Endothelial cell of umbilical vein (primary cell): Measurements from ENCODE around the gene MCL1. TPM values are rescaled to one million over a fixed set of nuclear protein-coding genes. Genes with fewer than 3 reads are reported as not detected.

Experiments used
- BruUV-seq: library from RNA; stranded (reverse); fragments of 400-500 nt; replicated peaks from 2 replicates; lab custom pipeline; 2021; lab: Mats Ljungman, UMichigan
- CTCF ChIA-PET: fragments of 300-600, 350-600 bp; sonication (Branson Sonifier 250); formaldehyde crosslinking; loops from one replicate; lab custom pipeline; 2021; ENCODE audit warnings: antibody characterized with exemption, inconsistent platforms; lab: Charles Lee
- POLR2A ChIA-PET: fragments of 300-600, 350-600 bp; sonication (Branson Sonifier 250); formaldehyde crosslinking; loops from one replicate; lab custom pipeline; 2021; ENCODE audit warnings: antibody characterized with exemption, inconsistent platforms; lab: Charles Lee
- DNase-seq: peaks from one replicate; pipeline ENCODE4 v3.0.0-alpha.2; 2011; ENCODE audit warnings: low read depth, low spot score
- FAIRE-seq: peaks from 2 replicates; lab custom pipeline; 2011; peaks lifted over from hg19 to GRCh38; lab: Jason Lieb, UNC
- H2AFZ ChIP-seq: 2 replicates; pipeline ENCODE4 v1.6.0; 2012; ENCODE audit warnings: low read depth, low read length, control low read depth, inconsistent platforms
- H3K27ac ChIP-seq: 2 replicates; pipeline ENCODE4 v1.5.1; 2011; ENCODE audit warnings: low read depth, mild to moderate bottlenecking, control low read depth, low read length, moderate library complexity; ENCODE audit not compliant: insufficient read depth
- H3K27me3 ChIP-seq, 2 experiments: 2 replicates each; pipeline versions ENCODE4 v1.6.0 to v1.6.1; 2011; ENCODE audit warnings: low read length in 2 of 2, mixed read lengths in 1 of 2; ENCODE audit not compliant: control insufficient read depth in 2 of 2, insufficient read depth in 2 of 2
- H3K36me3 ChIP-seq, 2 experiments: 2 replicates in 1 of 2; 3 replicates in 1 of 2; pipeline ENCODE4 v1.5.1; 2011; ENCODE audit warnings: low read length in 2 of 2, mild to moderate bottlenecking in 1 of 2, moderate library complexity in 1 of 2; ENCODE audit not compliant: control insufficient read depth in 2 of 2, insufficient read depth in 2 of 2; ENCODE audit errors: extremely low read depth in 1 of 2
- H3K4me1 ChIP-seq: 3 replicates; pipeline ENCODE4 v1.5.1; 2011; ENCODE audit warnings: mild to moderate bottlenecking, low read length; ENCODE audit not compliant: control insufficient read depth, insufficient read depth; ENCODE audit errors: extremely low read depth
- H3K4me2 ChIP-seq: 2 replicates; pipeline ENCODE4 v1.6.1; 2011; ENCODE audit warnings: low read length, control low read depth, mixed read lengths; ENCODE audit not compliant: insufficient read depth
- H3K4me3 ChIP-seq, 3 experiments: fragments of 200-600 bp in 1 of 3; sonication (generic), shearing (Covaris generic) in 1 of 3; replicated peaks in 1 of 3; 2 replicates each; pipeline ENCODE4 v1.5.1; 2011 to 2016; ENCODE audit warnings: control low read depth in 3 of 3, low read length in 3 of 3, mild to moderate bottlenecking in 2 of 3, inconsistent platforms in 1 of 3, low read depth in 1 of 3, moderate library complexity in 1 of 3; ENCODE audit not compliant: insufficient read depth in 1 of 3
- H3K79me2 ChIP-seq: 2 replicates; pipeline ENCODE4 v1.6.0; 2012; ENCODE audit warnings: low read length, inconsistent platforms; ENCODE audit not compliant: control insufficient read depth, insufficient read depth
- H3K9ac ChIP-seq: replicated peaks from 2 replicates; pipeline ENCODE3; 2011; ENCODE audit warnings: low read length, control low read depth; ENCODE audit not compliant: insufficient read depth; ENCODE audit errors: extremely low read depth
- H3K9me1 ChIP-seq: replicated peaks from 3 replicates; pipeline ENCODE4 v1.6.0; 2011; ENCODE audit warnings: mild to moderate bottlenecking, low read length; ENCODE audit not compliant: control insufficient read depth, insufficient read depth; ENCODE audit errors: extremely low read depth
- H3K9me3 ChIP-seq: replicated peaks from 2 replicates; pipeline ENCODE4 v1.5.1; 2012; ENCODE audit warnings: low read length, inconsistent platforms; ENCODE audit not compliant: control insufficient read depth, insufficient read depth
- H4K20me1 ChIP-seq: replicated peaks from 2 replicates; pipeline ENCODE3; 2011; ENCODE audit warnings: mild to moderate bottlenecking, low read length; ENCODE audit not compliant: control insufficient read depth, insufficient read depth; ENCODE audit errors: extremely low read depth
- EZH2 ChIP-seq: IDR thresholded peaks from 2 replicates; pipeline ENCODE4 v1.6.1; 2012; ENCODE audit warnings: borderline replicate concordance, low read depth, mild to moderate bottlenecking, moderate library complexity, low read length, inconsistent platforms; ENCODE audit not compliant: severe bottlenecking
- FOS ChIP-seq: IDR thresholded peaks from 2 replicates; pipeline ENCODE4 v1.6.1; 2011; ENCODE audit warnings: mild to moderate bottlenecking, low read length, moderate library complexity, borderline replicate concordance; ENCODE audit not compliant: insufficient read depth
- GATA2 ChIP-seq: IDR thresholded peaks from 2 replicates; pipeline ENCODE4 v1.7.0; 2011; ENCODE audit warnings: low read depth, mild to moderate bottlenecking, moderate library complexity, mixed read lengths, low read length; ENCODE audit not compliant: insufficient read length, insufficient read depth
- JUN ChIP-seq: IDR thresholded peaks from 2 replicates; pipeline ENCODE4 v1.6.1; 2011; ENCODE audit warnings: borderline replicate concordance, low read depth; ENCODE audit not compliant: insufficient read length, insufficient read depth
- MYC ChIP-seq: IDR thresholded peaks from one replicate; pipeline ENCODE4 v1.6.1; 2011; ENCODE audit warnings: mild to moderate bottlenecking, low read depth, low read length
- POLR2A ChIP-seq: IDR thresholded peaks from 2 replicates; pipeline ENCODE4 v1.6.1; 2012; ENCODE audit warnings: low read depth, mild to moderate bottlenecking, control low read depth, low read length
- POLR2AphosphoS5 ChIP-seq: IDR thresholded peaks from 2 replicates; pipeline ENCODE4 v1.6.1; 2012; ENCODE audit warnings: low read depth, mild to moderate bottlenecking, control low read depth, low read length, moderate library complexity; ENCODE audit not compliant: insufficient read depth
- dilution Hi-C: fragments of 300-500 bp; cut with MboI; formaldehyde crosslinking; loops from one replicate; pipeline ENCODE4 v1.15.0; 2019; ENCODE audit warnings: low sequenced_read_pairs; ENCODE audit not compliant: extremely low pct_ligation_motif_present
- intact Hi-C: fragments of 100-400 bp; cut with micrococcal nuclease; formaldehyde crosslinking; loops from one replicate; pipeline ENCODE4 v1.10.0; 2022
- polyA plus RNA-seq, 4 experiments: library from polyadenylated mRNA; depleted of rRNA in 3 of 4; stranded (reverse) in 3 of 4; unstranded in 1 of 4; fragments of >200 nt; gene quantifications; 2 replicates each; pipeline versions ENCODE4 v1.2.1 to v1.2.3, GENCODE V29; 2011 to 2012; ENCODE audit warnings: missing spikeins in 1 of 4
- total RNA-seq: library from RNA; stranded (reverse); gene quantifications from 2 replicates; pipeline ENCODE4 v1.2.3, GENCODE V29; 2021
- TF ChIP-seq, protein P1 (sequence below), 2 donors: IDR thresholded peaks; 1 replicate in 1 of 2; 2 replicates in 1 of 2; pipeline ENCODE4 v1.5.1; 2011; ENCODE audit warnings: low read length in 2 of 2, mild to moderate bottlenecking in 2 of 2, moderate library complexity in 2 of 2, control low read depth in 1 of 2, inconsistent platforms in 1 of 2, low read depth in 1 of 2; ENCODE audit not compliant: insufficient read depth in 1 of 2; ENCODE audit errors: extremely low read depth in 1 of 2
- TF ChIP-seq, protein P2 (sequence below): IDR thresholded peaks from 2 replicates; pipeline ENCODE4 v1.6.1; 2011; ENCODE audit not compliant: insufficient read depth, insufficient read length

Gene MCL1
- total and polyA plus RNA-seq, 2 donors (not counting 3 experiments of a cell fraction or from before 2014, with no cell fraction given) = 87.3 to 186 TPM

DNA sequence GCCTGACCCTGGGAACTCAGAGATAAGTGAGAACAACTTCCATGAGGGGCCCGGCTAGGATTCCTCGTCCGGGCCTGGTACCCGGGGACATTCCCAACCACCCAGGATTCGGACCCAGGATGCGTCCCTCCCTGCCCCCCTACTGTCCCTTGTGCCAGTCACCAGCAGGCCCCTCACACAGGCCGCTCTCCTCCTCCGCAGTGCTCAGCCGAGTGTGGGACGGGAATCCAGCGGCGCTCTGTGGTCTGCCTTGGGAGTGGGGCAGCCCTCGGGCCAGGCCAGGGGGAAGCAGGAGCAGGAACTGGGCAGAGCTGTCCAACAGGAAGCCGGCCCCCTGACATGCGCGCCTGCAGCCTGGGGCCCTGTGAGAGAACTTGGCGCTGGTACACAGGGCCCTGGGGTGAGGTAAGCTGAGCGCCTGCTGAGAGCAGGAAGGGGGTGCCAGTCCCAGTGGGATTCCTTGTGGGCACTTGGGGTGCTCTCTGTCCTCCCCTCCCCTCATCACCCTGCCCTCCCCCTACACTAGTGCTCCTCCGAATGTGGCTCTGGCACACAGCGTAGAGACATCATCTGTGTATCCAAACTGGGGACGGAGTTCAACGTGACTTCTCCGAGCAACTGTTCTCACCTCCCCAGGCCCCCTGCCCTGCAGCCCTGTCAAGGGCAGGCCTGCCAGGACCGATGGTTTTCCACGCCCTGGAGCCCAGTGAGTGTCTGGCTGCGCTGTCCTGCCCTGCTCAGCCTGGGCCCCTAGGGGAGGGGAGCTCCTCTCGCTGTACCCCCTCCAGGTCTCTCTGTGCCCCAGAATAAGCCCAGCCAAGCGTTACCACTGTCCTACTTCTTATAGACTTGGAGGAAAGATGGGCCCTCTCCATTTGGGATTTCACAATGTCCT lies 20.4 kb downstream of the MCL1 start:
- Histone ChIP-seq H3K36me3 (peaks cover 0 to 4% of the 10 kb centered on the region in 2 experiments), H2AFZ (peak overlapping the region; percentile 62), H3K4me1 (peaks cover 50% of the 10 kb centered on the region), H3K27ac (peak overlapping the region; percentile 62), H3K27me3 (no peaks in the 10 kb centered on the region), H3K9ac (peak overlapping the region; percentile 57), H3K9me1 (no peaks in the 10 kb centered on the region), H3K4me3 (peak overlapping the region; percentile 30 to 58 (median 43)), H4K20me1 (no peaks in the 10 kb centered on the region), H3K9me3 (no peaks in the 10 kb centered on the region), H3K79me2 (peaks cover 4% of the 10 kb centered on the region), H3K4me2 (peak overlapping the region; percentile 75)
- intact Hi-C loops = loop anchor here (2.0 kb wide), 1 partner anchor 72 kb away; the partner anchor contains the start of gene TARS2
- ChIA-PET POLR2A (interaction anchor here (1.0 to 1.4 kb wide), 3 partner anchors 9 to 21 kb away, joined by 5 to 9 read pairs (median 6); partner anchors contain the start of gene MCL1), CTCF (interaction anchor here (0.5 to 13.9 kb wide), 25 partner anchors 8 to 448 kb away, joined by 3 to 288 read pairs (median 5); partner anchors contain the start of genes ADAMTSL4, CTSK, ECM1 and ENSA)
- no peak for TF ChIP-seq EZH2
- peak; percentile 76 for TF ChIP-seq POLR2A
- TF ChIP-seq MYC = no peak
- TF ChIP-seq POLR2AphosphoS5 = peak; percentile 73
- DNase-seq (peak; percentile 81), FAIRE-seq (peak; percentile 89)
- no TSS peak for BruUV-seq
- dilution Hi-C loops = no loop called here

DNA sequence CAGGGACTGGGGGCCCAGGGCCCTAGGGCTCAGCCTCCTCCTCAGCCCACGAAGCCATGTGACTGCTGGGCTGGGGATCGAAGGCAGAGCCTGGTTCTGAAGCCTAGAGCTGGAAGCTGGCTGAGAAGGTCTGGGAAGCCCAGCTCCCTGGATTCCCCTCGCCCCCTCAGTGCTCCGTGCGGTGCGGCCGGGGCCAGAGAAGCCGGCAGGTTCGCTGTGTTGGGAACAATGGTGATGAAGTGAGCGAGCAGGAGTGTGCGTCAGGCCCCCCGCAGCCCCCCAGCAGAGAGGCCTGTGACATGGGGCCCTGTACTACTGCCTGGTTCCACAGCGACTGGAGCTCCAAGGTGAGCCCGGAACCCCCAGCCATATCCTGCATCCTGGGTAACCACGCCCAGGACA lies 21.1 kb downstream of the MCL1 start:
- Histone ChIP-seq H3K9me3 (no peaks in the 10 kb centered on the region), H3K27me3 (no peaks in the 10 kb centered on the region), H3K4me3 (peak overlapping the region in 2 of 3 experiments; percentile 43 to 58), H3K4me1 (peaks cover 43% of the 10 kb centered on the region), H3K4me2 (peak overlapping the region; percentile 75), H3K9me1 (no peaks in the 10 kb centered on the region), H3K9ac (peak overlapping the region; percentile 57), H3K36me3 (peaks cover 0 to 4% of the 10 kb centered on the region in 2 experiments), H4K20me1 (no peaks in the 10 kb centered on the region), H3K79me2 (peaks cover 4% of the 10 kb centered on the region), H2AFZ (no peak overlapping the region), H3K27ac (peak overlapping the region; percentile 62)
- intact Hi-C loops (loop anchor here (2.0 kb wide), 1 partner anchor 72 kb away; the partner anchor contains the start of gene TARS2), dilution Hi-C loops (no loop called here)
- ChIA-PET CTCF (interaction anchor here (0.6 to 13.9 kb wide), 14 partner anchors 10 to 448 kb away, joined by 3 to 288 read pairs (median 12); partner anchors contain the start of genes ADAMTSL4, CTSK, MCL1 and MINDY1), POLR2A (interaction anchor here (1.0 to 1.4 kb wide), 2 partner anchors 10 to 21 kb away, joined by 5 to 6 read pairs; partner anchors contain the start of gene MCL1)
- no TSS peak for BruUV-seq
- no peak for TF ChIP-seq GATA2
- TF ChIP-seq JUN = no peak
- TF ChIP-seq POLR2A = no peak
- TF ChIP-seq, protein P1, sequence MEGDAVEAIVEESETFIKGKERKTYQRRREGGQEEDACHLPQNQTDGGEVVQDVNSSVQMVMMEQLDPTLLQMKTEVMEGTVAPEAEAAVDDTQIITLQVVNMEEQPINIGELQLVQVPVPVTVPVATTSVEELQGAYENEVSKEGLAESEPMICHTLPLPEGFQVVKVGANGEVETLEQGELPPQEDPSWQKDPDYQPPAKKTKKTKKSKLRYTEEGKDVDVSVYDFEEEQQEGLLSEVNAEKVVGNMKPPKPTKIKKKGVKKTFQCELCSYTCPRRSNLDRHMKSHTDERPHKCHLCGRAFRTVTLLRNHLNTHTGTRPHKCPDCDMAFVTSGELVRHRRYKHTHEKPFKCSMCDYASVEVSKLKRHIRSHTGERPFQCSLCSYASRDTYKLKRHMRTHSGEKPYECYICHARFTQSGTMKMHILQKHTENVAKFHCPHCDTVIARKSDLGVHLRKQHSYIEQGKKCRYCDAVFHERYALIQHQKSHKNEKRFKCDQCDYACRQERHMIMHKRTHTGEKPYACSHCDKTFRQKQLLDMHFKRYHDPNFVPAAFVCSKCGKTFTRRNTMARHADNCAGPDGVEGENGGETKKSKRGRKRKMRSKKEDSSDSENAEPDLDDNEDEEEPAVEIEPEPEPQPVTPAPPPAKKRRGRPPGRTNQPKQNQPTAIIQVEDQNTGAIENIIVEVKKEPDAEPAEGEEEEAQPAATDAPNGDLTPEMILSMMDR (IDR thresholded peaks at IDR 0.05; ENCODE audit: extremely low read depth in 1 of 2, insufficient read depth in 1 of 2, low read depth in 1 of 2, low read length in 2 of 2) = no peak
- TF ChIP-seq EZH2 = no peak
- TF ChIP-seq POLR2AphosphoS5 = no peak
- TF ChIP-seq, protein P2, sequence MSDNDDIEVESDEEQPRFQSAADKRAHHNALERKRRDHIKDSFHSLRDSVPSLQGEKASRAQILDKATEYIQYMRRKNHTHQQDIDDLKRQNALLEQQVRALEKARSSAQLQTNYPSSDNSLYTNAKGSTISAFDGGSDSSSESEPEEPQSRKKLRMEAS = no peak
- TF ChIP-seq MYC = no peak
- no peak for TF ChIP-seq FOS
- DNase-seq (no peak), FAIRE-seq (no peak)
